GM19351 (cell line): Measurements from ENCODE around the gene DTNB.
"Not testable (repeated sequence)": the region's sequence is repeated elsewhere in the genome, so short reads cannot be mapped to it uniquely, and the experiment has no call there.

ENCODE experiments used
- ATAC-seq: cut with Tn5 transposase; IDR thresholded peaks from one replicate; pipeline ENCODE4 v1.9.1; 2021; ENCODE audit warnings: mild to moderate bottlenecking, moderate library complexity; ENCODE audit not compliant: unreplicated experiment

DTNB gene

GRCh38 chr2:25633801-25634200, 39.6 kb downstream of the DTNB start:
- not testable (repeated sequence) for ATAC-seq

GRCh38 chr2:25632396-25632795, 41.0 kb downstream of the DTNB start:
- ATAC-seq: no peak

GRCh38 chr2:25624635-25625034, 48.7 kb downstream of the DTNB start:
- no peak for ATAC-seq

DNA sequence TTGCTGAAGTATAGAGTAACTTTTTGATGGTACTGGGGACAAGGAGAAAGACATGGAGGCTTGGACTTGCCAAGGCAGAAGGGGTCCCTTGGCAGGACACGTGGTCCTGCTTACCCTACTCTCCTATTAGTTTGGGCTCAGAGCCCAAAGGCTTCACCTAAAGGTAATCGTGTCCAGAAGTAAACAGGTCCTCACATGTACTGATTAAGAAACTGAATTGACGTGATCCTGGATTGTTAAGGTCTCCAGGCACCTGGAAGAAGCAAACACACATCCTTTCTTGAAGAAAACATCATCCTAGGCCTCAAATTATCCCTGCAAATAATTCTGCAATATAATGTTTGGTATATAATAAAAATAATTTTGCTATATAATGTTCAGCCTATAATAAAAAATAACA, 50.0 kb downstream of the DTNB start:
- no peak for ATAC-seq

DNA sequence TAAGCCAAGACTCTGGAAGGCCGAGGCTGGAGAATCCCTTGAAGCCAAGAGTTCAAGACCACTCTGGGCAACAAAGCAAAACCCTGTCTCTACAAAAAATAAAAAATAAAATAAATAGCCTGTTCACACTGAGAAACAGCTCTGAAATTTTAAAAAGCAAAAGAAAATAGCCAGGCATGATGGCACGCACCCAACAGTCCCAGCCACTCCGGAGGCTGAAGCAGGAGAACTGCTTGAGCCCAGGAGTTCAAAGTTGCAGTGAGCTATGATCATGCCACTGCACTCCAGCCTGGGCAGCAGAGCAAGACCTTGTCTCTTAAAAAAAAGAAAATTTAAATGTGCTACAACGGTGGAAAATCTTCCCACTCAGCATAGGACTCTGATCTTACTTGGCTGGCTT, 52.7 kb downstream of the DTNB start:
- no peak for ATAC-seq

- no peak for ATAC-seq
Measured at GRCh38 chr2:25620077-25620476, 53.3 kb downstream of the DTNB start.

- ATAC-seq: no peak
Measured at GRCh38 chr2:25619185-25619584, 54.2 kb downstream of the DTNB start.

DNA sequence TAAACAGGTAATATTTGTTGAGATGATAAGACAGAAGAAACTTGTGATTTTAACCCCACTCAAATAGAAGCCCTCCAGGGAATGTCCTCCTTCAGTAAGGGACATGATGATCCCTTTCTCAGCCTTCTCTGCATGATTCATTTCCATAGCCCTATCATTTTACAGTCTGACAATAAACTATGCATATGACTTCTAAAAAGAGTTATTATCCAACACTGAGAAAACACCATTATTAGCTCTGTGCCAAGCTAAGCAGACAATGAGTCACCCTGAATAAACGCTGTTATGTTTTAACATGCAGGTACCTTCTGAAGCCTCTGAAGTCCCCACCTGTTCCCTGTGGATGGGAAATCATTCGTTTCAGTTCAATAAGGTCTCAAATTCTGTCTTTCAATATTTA, 54.7 kb downstream of the DTNB start:
- no peak for ATAC-seq

DNA sequence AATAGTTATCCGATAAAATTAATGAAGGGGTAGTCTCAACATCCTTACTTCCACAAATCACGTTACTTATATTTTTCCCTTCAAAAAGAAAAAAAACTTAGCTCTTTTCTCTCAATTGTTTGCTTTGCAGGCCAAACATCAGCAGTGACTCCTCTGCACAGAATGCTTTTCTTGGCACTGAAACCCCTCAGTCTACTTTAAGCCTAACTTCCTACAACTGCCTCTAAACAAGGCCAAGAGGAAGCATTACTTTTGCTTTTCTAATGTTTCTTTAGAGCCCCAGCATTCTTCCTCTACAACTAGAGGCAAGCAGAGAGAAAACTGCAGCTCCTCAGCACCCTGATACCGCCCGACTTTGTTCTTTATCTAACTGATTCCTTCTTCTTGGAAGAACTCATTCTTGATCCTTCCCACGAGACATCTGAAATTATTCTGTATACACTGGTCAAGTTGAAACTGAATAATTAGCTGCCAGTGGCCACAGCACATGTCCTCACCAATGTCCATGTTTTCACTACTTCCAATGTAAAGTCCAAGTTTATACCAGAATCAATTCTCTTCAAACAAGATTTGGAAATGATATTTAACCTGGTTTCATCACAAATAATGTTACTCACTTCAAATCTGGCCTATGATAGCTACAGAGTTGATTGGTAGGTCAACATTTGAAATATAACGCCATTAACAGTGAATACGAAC, 55.3 kb downstream of the DTNB start:
- ATAC-seq: no peak

GRCh38 chr2:25615920-25616319, 57.5 kb downstream of the DTNB start:
- no peak for ATAC-seq

GRCh38 chr2:25615386-25615785, 58.0 kb downstream of the DTNB start:
- no peak for ATAC-seq

DNA sequence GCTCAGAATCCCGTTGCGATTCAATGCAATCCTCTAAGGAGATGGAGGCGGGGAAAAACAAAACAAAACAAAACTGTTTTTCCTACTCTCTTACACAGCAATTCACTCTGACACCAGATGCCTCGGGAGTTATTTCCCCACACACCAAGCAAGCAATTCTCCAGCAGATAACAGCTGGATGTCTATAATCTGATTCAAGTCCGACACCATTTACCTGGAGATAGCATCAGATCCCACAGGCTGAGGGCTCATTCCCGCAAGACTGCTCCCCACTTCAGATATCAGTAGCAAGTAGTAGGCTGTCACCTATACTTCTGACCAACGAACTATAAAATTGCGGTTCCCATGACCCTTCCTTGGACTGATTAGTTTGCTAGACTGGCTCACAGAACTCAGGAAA, 58.7 kb downstream of the DTNB start:
- ATAC-seq: no peak

- ATAC-seq: no peak
Measured at GRCh38 chr2:25608718-25609117, 64.7 kb downstream of the DTNB start.

DNA sequence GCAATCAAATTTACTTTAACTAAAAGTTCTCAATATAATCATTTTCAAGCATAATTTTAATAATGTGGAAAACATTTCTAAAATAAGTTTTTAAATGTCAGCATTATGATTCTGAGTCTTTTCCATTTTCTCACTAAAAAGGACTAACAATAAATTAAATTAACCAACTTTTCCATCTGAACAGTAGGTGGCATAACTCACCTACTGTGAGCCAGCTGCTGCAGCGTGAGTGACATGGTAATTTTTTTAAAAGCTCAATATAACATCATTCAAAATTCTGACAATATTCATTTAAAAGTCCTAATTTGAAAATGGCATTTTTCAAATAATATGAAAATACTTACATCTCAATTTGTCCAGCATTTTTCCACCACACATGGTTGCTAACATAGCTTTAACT, 66.5 kb downstream of the DTNB start:
- no peak for ATAC-seq

DNA sequence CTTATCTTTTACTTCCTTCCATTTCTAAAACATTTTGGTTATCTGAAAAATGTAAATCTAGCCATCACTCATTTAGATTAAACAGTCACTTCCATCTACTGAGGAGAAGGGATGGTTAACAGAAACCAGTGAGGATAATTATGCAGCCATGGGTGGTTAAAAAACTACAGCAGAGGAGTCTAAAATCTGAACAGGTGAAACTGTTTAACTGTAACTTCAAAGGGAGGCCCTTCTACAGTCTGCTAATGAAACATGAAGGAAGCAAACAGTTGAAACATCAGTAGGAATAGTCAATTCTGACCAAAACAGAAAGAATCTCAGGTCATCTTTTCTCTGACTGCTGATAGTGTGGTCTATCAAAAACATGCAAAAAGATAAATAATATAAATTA, 71.0 kb downstream of the DTNB start:
- peak; percentile 73 for ATAC-seq

GRCh38 chr2:25601711-25602332, 71.6 kb downstream of the DTNB start:
- not testable (repeated sequence) for ATAC-seq

- no peak for ATAC-seq
Measured at GRCh38 chr2:25598911-25599310, 74.5 kb downstream of the DTNB start.

GRCh38 chr2:25598332-25598731, 75.0 kb downstream of the DTNB start:
- ATAC-seq: no peak

DNA sequence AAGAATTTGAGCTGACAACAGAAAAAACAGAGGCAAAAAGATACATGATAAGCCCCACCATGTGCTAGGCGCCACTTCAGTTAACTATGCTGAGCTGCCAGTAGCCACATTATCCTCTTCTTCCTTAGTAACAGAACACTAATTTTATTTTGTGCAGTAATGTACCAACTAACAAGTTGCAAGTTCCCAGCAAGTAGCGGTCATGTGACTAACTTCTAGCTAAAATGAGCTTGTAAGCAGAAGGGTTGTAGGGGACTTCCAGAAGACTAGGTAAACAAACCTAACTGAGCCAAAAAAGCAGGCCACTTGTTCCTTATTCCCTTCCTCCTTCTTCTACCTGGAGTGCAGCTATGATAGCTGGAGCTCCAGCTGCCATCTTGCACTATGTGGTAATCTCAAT, 75.5 kb downstream of the DTNB start:
- ATAC-seq: no peak

DNA sequence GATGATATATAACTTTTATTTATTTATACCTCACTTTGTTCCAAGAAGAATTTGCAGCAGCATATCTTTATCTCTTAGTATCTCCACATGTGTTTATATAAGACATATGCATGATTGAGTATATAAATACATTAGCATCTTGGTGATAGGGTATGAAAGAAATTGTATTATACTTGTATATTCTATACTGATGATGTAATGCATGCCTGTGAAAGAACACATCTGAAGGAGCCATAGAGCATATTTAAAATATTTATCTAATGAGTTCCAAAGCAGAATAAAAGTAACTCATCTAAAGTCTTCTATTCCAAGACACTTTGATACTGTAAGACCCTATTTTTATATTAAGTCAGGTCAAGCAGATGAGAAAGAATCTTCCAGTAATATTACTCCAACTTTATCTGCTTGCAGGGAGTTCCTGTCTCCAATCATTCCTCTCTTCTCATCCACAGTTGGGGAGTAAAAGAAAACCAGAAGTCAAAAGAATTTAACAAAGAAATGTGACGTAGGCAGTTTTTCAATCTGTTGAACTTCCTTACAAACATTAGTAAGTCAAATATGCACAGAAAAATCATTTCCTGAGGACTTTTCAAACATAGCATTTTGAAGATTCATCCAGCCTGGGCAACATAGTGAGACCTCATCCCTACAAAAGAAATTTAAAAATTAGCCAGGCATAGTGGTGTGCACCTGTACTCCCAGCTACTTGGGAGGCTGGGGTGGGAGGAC, 76.7 kb downstream of the DTNB start:
- no peak for ATAC-seq

- no peak for ATAC-seq
Measured at GRCh38 chr2:25595393-25595792, 78.0 kb downstream of the DTNB start.

DNA sequence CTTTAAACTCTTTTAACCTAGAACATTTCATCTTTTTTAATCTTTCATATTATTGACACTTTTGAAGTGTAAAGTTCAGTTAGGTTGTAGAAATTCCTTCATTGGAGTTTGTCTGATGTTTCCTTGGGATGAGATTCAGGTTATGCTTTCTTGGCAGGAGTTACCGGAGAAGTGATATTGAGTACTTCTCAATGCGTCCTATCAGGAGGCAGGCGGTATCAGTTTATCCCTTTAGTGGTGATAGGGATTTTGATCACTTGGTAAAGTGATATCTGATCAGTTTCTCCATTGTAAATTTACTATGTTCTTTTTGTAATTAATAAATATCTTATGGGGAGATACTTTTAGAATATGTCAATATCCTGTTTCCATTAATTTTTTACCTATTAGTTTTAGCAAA, 78.4 kb downstream of the DTNB start:
- ATAC-seq: no peak
